Occipital lobe (tissue), 2 donors: ENCODE data around the gene ADRA1B. TPM values are rescaled to one million over a fixed set of nuclear protein-coding genes. Genes with fewer than 3 reads are reported as not detected.

ENCODE experiments used
- DNase-seq: peaks from one replicate; lab custom pipeline; 2025; lab: John Stamatoyannopoulos, UW
- total RNA-seq: library from RNA; depleted of rRNA; stranded (reverse); fragments of >200 nt; gene quantifications from one replicate; pipeline ENCODE4 v1.2.3, GENCODE V29; 2014

ADRA1B gene
- total RNA-seq, result 1.1 TPM

DNA sequence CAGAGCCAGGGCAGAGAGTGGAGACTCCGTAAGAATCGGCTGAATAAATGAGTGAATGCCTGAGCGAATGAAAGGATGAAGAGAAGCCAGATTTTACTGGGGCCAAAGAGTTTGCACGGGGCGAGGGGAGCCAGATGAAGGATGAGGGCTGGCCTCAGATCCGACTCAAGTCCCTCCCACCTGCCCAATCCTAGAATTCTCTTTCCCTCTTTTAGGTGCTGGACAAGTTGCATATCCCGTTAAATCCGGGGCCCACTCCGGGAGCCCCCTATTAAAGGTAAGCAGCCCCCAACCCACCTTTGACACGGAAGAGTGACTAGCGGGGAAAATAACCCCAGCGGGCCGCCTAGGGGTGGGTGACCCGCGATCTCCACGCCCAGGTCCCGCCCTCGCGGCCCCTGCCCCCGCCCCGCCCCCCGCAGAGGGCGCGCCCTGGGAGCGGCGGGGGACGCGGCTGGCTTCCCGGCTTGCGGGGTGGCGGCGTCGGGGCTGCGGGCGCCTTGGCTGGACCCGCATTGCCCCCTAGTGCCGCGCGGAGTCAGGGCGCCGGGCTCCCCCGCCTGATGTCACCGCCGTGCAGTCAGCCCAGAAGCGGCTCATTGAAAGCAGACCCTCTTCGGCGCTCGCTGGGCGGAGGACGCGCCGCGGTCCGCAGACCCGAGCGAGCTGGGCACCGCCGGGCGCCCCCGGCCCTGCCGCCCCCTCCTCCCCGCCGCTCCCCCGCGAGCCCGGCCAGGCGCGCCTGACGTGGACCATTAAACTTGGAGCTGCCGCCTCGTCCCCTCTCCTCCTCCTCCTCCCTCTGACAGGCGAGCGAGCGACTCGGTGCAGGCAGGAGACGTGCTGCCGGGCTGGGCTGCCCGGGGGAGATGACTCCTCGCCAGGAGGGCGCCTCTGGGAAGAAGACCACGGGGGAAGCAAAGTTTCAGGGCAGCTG is at the start of gene ADRA1B:
Gene ADRA1B (plus strand): TSS at position 579 of the 937 bp plus-strand sequence. CDS start 424 bp downstream, outside the sequence.
- DNase-seq, result peak; percentile 61

DNA sequence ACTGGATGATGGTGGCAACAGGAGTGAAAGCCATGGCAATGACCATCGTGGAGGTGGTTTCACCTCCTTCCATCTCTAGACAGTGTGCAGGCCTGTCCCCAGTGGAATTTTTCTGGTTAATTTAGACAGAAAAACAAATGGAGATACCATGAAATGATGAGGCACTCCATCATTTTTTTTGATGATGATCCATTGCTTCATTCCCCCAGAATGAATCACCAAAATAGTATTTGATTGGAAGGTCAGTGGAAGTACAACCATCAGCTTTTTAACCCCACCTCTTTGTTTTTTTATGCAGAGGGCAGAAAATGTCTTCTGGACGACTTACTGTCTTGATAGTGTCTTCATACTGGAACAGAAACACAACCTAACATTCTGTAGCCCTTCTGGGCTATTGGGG is 42.6 kb upstream of the ADRA1B start:
- DNase-seq, result no peak

- DNase-seq, result no peak
Observed at GRCh38 chr5:159874263-159874662, 42.0 kb upstream of the ADRA1B start.

- DNase-seq, result no peak
Observed at GRCh38 chr5:159877016-159877415, 39.3 kb upstream of the ADRA1B start.

DNA sequence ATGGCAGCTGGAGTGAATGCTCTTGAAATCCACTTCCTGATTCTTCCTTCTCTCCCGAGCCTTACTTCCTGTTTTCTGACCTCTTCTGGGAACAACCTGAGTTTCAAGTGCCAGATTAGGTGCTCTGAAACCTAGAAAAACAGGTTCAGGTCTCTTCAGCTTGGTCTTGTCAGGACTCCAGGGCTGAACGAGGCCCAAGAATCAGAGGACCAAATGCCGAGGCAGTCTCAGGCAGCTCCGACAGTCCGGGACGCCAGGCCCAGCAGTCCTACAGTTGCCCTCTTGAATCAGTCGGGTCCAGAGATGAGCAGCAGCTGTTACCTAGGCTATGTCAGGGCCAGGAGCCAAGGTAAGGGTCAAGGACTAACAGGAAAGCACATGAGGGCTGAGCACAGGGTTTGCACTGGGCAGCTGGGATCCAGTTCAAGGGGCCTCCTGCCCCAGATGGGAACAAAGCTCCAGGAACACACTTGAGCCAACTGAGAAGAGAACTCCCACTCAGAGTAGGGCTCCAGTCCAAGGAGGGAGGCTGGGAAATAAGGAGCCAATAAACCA is 38.3 kb upstream of the ADRA1B start:
- DNase-seq, result no peak

DNA sequence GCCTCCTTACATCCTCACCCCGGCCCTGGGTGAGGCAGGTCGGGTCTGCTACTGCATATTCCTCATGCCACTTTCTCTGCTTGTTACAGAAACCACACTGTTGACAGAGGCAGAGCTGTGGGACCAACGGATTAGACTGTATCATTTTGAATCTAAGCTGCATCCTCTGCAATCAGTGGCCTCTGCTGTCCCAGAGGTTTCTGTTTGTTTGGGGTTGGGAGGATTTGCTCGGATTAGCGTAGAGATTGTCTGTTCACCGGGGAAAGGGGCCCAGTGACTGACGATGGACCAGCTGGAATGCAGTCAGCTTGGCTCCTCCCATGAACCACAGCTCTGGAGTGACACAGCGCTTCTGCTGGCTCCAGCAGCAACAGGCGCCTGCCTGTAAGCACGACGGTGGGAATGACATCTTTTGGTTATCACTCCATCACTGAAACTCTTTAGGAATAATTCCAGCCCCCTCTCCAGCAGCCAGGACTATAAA is 37.3 kb upstream of the ADRA1B start:
- peak; percentile 32 for DNase-seq

- DNase-seq, result no peak
Observed at GRCh38 chr5:159880676-159881075, 35.6 kb upstream of the ADRA1B start.

DNA sequence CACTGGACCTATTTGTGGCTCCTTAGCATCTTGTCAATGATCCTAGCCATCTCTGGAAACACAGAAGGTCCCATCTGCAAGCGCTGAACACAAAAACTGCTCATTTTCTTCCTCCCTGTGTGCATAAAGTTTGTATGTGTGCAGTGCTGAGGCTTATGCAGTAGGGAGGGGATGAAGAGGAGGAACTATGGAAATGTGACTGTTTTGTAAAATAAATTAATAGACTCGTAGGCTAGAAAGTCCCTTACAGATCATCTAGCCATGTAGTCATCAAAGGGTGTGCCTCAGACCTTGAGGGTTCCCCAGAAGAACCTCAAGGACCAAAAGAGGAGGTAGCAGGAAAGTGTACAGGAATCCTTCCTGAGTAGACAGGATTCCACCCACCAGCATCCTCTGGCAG is 34.3 kb upstream of the ADRA1B start:
- DNase-seq, result no peak

- DNase-seq, result no peak
Observed at GRCh38 chr5:159883522-159883950, 32.7 kb upstream of the ADRA1B start.

GRCh38 chr5:159884917-159885620 is 31.2 kb upstream of the ADRA1B start:
- no peak for DNase-seq

DNA sequence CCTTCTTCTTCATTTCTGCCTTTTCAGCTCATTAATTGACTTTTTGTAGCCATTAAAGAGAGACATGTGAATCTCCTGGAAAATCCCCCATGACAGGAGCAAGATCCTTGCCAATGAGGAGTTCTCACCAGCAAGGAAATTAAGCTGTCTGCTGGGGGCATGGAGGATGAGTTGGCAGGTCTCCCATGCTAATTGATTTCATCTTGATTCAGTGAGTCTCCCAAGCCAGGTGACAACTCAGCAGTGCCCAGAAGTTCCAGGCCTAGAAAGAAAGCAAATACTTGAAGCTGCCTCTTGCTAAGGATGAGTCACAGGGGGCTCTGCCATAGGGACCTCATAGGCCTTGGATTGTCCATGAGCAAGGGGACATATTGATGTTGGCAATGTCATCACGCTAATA is 30.0 kb upstream of the ADRA1B start:
- DNase-seq, result no peak

GRCh38 chr5:159887050-159887449 is 29.2 kb upstream of the ADRA1B start:
- DNase-seq, result no peak

DNA sequence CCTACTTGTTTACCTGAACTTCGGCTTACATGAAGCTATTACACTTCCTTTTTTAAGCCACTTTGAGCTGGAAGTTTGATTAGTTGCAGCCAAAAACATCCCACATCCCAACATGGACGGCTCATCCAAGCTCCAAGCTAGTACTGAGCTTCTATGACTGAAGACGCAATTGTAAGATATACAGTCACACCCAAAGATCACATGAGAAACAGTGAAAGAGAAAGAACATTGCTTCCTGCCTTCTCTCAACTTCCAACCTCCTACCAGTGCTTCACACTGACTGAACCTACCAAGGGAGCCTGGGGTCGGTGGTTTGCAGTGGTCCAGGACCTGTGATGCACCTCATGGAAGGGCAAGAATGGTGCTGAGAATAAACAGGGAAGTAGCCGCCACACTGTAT is 27.4 kb upstream of the ADRA1B start:
- no peak for DNase-seq

- no peak for DNase-seq
Observed at GRCh38 chr5:159890141-159890540, 26.1 kb upstream of the ADRA1B start.

DNA sequence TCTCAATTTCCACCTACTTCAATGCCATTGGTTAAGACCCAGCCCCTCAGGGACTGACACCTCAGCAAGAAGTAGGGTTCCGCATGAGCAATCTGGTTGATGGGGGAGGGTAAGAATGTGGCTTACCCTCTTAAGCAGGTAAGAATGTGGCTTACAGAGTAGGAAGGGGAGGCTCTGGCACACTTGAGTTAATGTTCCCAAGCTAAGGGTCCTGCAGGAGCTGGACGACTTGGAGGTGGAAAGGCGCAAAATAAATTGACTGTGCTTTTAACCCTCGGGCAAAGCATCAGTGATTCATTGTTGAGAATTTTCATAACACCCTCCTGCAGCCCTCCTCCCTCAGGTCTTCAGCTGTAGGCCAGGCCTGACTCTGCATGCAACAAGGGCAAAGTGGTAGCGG is 24.9 kb upstream of the ADRA1B start:
- DNase-seq, result no peak

- DNase-seq, result no peak
Observed at GRCh38 chr5:159893040-159893695, 23.1 kb upstream of the ADRA1B start.

- no peak for DNase-seq
Observed at GRCh38 chr5:159894149-159894720, 22.0 kb upstream of the ADRA1B start.

DNA sequence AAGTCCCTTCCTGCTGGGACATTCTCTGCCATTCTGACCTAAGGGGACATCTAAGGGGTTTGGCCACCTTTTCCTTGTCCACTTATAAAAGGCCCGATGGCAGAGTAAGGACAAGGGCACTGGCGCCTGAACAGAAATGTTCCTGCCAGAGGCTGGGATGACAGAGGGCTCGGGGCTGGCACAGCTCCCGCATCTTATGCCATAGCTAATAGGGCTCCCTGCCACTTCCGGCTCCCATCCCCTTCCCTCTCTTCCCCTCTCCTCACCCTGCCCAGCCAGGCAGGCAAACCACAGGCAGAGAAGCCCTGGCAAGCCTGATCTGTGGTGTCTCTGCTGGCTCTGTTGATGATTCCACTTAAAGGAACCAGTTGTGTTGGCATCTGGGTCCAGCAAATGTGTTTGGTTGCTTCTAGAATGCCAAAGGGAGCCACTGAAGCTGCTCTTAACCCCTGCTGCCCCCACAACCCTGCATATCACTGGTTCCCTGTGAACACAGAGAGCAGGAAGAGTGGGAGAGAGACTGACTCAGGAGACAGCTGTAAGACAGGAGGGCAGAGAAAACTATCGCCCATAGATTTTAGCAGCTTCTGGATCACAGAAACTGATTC is 18.4 kb upstream of the ADRA1B start:
- no peak for DNase-seq

- no peak for DNase-seq
Observed at GRCh38 chr5:159899067-159900049, 16.9 kb upstream of the ADRA1B start.

DNA sequence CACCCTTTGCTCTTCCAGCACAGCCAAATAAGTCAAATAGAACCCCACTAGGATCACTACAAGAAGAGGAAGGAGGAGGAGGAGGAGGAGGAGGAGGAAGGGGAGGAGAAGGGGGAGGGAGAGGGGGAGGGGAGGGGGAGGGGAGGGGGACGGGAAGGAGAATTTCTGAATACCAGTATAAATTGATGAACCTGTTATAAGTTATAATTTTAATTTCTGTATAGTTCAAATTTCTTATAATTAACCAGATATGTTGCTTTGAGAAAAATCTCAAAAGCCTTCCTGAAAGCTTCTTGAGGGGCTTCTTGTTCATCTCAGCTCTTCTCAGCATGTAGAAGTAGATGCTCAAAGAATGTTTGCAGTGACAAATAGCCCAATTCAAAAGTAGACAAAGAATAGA is 15.0 kb upstream of the ADRA1B start:
- no peak for DNase-seq
